SK-N-SH (cell line): Measurements from ENCODE around the gene OR6B1. TPM values are rescaled to one million over a fixed set of nuclear protein-coding genes. Genes with fewer than 3 reads are reported as not detected.

Experiments
- CTCF ChIA-PET: fragments of 300-600, 350-600 bp; formaldehyde crosslinking; extraction: SDS; loops from one replicate; lab custom pipeline; 2021; lab: Yijun Ruan, JAX
- POLR2A ChIA-PET: fragments of 350-600 bp; sonication (Branson Sonifier 250); formaldehyde crosslinking; extraction: SDS; loops from one replicate; lab custom pipeline; 2020; ENCODE audit warnings: antibody characterized with exemption, inconsistent platforms; lab: Yijun Ruan, JAX
- DNase-seq: peaks from one replicate; pipeline ENCODE4 v3.0.0; 2012
- H2AFZ ChIP-seq: fragments of 200-600 bp; sonication (generic); 2 replicates; pipeline ENCODE4 v1.8.1; 2016; ENCODE audit warnings: antibody characterized with exemption, mild to moderate bottlenecking, low read depth
- H3F3A ChIP-seq: fragments of 200-600 bp; sonication (generic); replicated peaks from 2 replicates; pipeline ENCODE3; 2016; ENCODE audit warnings: antibody characterized with exemption, mild to moderate bottlenecking; ENCODE audit not compliant: insufficient read depth
- H3K27ac ChIP-seq, 2 experiments: fragments of 200-500 bp in 1 of 2; fragments of 200-600 bp in 1 of 2; sonication (Bioruptor generic) in 1 of 2; sonication (generic), shearing (Covaris generic) in 1 of 2; 2 replicates each; pipeline versions ENCODE4 v1.5.1 to v1.6.1; 2014 to 2016; ENCODE audit warnings: low read depth in 2 of 2, inconsistent platforms in 1 of 2, low read length in 1 of 2, mild to moderate bottlenecking in 1 of 2, mixed read lengths in 1 of 2
- H3K27me3 ChIP-seq: fragments of 200-600 bp; sonication (generic), shearing (Covaris generic); 2 replicates; pipeline ENCODE4 v1.6.1; 2016; ENCODE audit warnings: mixed run types; ENCODE audit not compliant: insufficient read depth
- H3K36me3 ChIP-seq, 2 experiments: fragments of 200-500 bp in 1 of 2; fragments of 200-600 bp in 1 of 2; sonication (Bioruptor generic) in 1 of 2; sonication (generic) in 1 of 2; replicated peaks in 1 of 2; 2 replicates each; pipeline versions ENCODE3 to v1.5.1; 2014 to 2016; ENCODE audit warnings: low read length in 1 of 2, mild to moderate bottlenecking in 1 of 2; ENCODE audit not compliant: insufficient read depth in 2 of 2, control insufficient read depth in 1 of 2
- H3K4me1 ChIP-seq, 2 experiments: fragments of 200-500 bp in 1 of 2; fragments of 200-600 bp in 1 of 2; sonication (Bioruptor generic) in 1 of 2; sonication (generic), shearing (Covaris generic) in 1 of 2; 2 replicates each; pipeline versions ENCODE4 v1.5.1 to v1.6.1; 2014 to 2016; ENCODE audit warnings: low read depth in 1 of 2, low read length in 1 of 2, mixed run types in 1 of 2; ENCODE audit not compliant: insufficient read depth in 2 of 2, control insufficient read depth in 1 of 2
- H3K4me2 ChIP-seq: fragments of 200-600 bp; sonication (generic), shearing (Covaris generic); 2 replicates; pipeline ENCODE4 v1.6.1; 2017; ENCODE audit warnings: mixed run types
- H3K4me3 ChIP-seq, 2 experiments: fragments of 200-500 bp in 1 of 2; fragments of 200-600 bp in 1 of 2; sonication (Bioruptor generic) in 1 of 2; sonication (generic), shearing (Covaris generic) in 1 of 2; 2 replicates each; pipeline versions ENCODE4 v1.5.1 to v1.8.1; 2014 to 2016; ENCODE audit warnings: low read depth in 2 of 2, inconsistent platforms in 1 of 2, low read length in 1 of 2, mild to moderate bottlenecking in 1 of 2, mixed read lengths in 1 of 2, moderate library complexity in 1 of 2
- H3K79me2 ChIP-seq: fragments of 200-600 bp; sonication (generic); 2 replicates; pipeline ENCODE4 v1.8.1; 2017; ENCODE audit warnings: mild to moderate bottlenecking; ENCODE audit not compliant: insufficient read depth
- H3K9ac ChIP-seq: fragments of 200-600 bp; sonication (generic); 2 replicates; pipeline ENCODE4 v1.6.1; 2017; ENCODE audit warnings: mixed run types
- H3K9me2 ChIP-seq: fragments of 200-600 bp; sonication (generic); 2 replicates; pipeline ENCODE4 v1.6.1; 2017; ENCODE audit warnings: mixed run types
- H3K9me3 ChIP-seq: fragments of 200-600 bp; sonication (generic); 2 replicates; pipeline ENCODE4 v1.6.1; 2017; ENCODE audit warnings: mixed run types, mild to moderate bottlenecking, moderate library complexity
- H4K20me1 ChIP-seq: fragments of 200-600 bp; sonication (generic); 2 replicates; pipeline ENCODE4 v1.6.1; 2017; ENCODE audit warnings: mild to moderate bottlenecking, mixed run types; ENCODE audit not compliant: insufficient read depth
- ELF1 ChIP-seq: IDR thresholded peaks from 2 replicates; pipeline ENCODE4 v1.4.0; 2012
- EZH2phosphoT487 ChIP-seq: fragments of 200-600 bp; sonication (generic); IDR thresholded peaks from 2 replicates; pipeline ENCODE4 v1.6.1; 2017; ENCODE audit warnings: low read depth, mixed run types, mild to moderate bottlenecking, antibody characterized with exemption, moderate library complexity, borderline replicate concordance
- MEF2A ChIP-seq: IDR thresholded peaks from 2 replicates; pipeline ENCODE4 v1.4.0; 2012; ENCODE audit warnings: low read depth, borderline replicate concordance
- NFIC ChIP-seq: IDR thresholded peaks from 2 replicates; pipeline ENCODE4 v1.4.0; 2012; ENCODE audit warnings: borderline replicate concordance
- POLR2AphosphoS5 ChIP-seq: IDR thresholded peaks from 2 replicates; pipeline ENCODE4 v1.6.1; 2012; ENCODE audit warnings: low read depth, low read length
- SMC3 ChIP-seq: IDR thresholded peaks from 2 replicates; pipeline ENCODE4 v1.6.1; 2012; ENCODE audit warnings: low read depth, low read length, improper control_type of control experiment
- TEAD4 ChIP-seq: IDR thresholded peaks from 2 replicates; pipeline ENCODE4 v1.4.0; 2012; ENCODE audit warnings: mild to moderate bottlenecking, borderline replicate concordance; ENCODE audit not compliant: insufficient read depth
- USF2 ChIP-seq: fragments of 150-350 bp; IDR thresholded peaks from 2 replicates; pipeline ENCODE4 v1.6.1; 2017; ENCODE audit warnings: antibody characterized with exemption, low read length, low read depth, borderline replicate concordance
- YY1 ChIP-seq: IDR thresholded peaks from 2 replicates; pipeline ENCODE4 v1.4.0; 2012; ENCODE audit warnings: low read depth, mild to moderate bottlenecking
- WGBS: methylation state at CpG from one replicate; pipeline ENCODE4 v1.1.6; 2017; ENCODE audit warnings: low lambda C conversion rate; 5-methylcytosine and 5-hydroxymethylcytosine counted together
- polyA plus RNA-seq, 3 experiments: library from polyadenylated mRNA; depleted of rRNA; stranded (reverse); fragments of >200 nt; gene quantifications; 2 replicates each; pipeline ENCODE4 v1.2.3, GENCODE V29; 2012
- TF ChIP-seq, protein P1 (sequence below): fragments of 150-350 bp; IDR thresholded peaks from 2 replicates; pipeline ENCODE4 v1.6.1; 2016; ENCODE audit warnings: mild to moderate bottlenecking, low read depth, low read length
- TF ChIP-seq, protein P2 (sequence below): IDR thresholded peaks from 2 replicates; pipeline ENCODE4 v1.6.1; 2012; ENCODE audit warnings: mild to moderate bottlenecking, low read depth, low read length, moderate library complexity

OR6B1 gene
- polyA plus RNA-seq, 1 of the 3 experiments (the other 2 are of a cell fraction) = not detected

DNA sequence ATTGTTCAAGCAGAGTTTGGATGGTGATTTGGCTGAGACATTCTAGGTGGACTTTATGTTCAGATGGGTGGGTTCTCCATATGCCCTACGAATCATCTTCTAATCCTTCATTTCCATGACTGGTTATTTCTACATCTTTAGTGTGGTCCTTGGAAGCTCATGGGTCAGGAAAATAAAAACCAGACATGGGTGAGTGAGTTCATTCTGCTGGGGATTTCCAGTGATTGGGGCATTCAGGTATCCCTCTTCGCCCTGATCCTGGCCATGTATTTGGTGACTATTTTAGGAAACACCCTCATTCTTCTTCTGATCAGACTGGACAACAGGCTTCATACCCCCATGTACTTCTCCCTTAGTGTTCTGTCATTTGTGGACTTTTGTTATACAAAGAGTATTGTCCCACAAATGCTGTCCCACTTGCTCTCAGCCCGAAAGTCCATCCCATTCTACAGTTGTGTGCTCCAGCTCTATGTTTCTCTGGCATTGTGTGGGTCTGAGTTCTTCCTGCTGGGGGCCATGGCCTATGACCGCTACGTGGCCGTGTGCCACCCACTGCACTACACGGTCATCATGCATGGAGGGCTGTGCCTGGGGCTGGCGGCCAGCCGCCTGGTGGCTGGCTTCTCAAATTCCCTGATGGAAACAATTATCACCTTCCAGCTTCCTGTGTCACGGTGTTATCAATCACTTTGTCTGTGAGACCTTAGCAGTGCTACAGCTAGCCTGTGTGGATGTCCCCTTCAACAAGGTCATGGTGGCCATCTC, 19.2 kb upstream of the OR6B1 start:
- Histone ChIP-seq H3F3A (no peaks in the 10 kb centered on the region), H4K20me1 (no peaks in the 10 kb centered on the region), H3K4me3 (no peak overlapping the region), H3K9ac (no peak overlapping the region), H3K79me2 (no peaks in the 10 kb centered on the region), H3K27ac (no peak overlapping the region), H3K9me3 (no peaks in the 10 kb centered on the region), H3K36me3 (no peaks in the 10 kb centered on the region), H3K4me2 (no peak overlapping the region), H3K27me3 (no peaks in the 10 kb centered on the region; the same call in 1 of the 2 replicates), H2AFZ (no peak overlapping the region), H3K9me2 (no peaks in the 10 kb centered on the region), H3K4me1 (peaks cover 0 to 3% of the 10 kb centered on the region in 2 experiments; a peak in 2 of 4 replicates)
- DNase-seq = no peak
- TF ChIP-seq EZH2phosphoT487 (no peak), SMC3 (no peak), NFIC (no peak), MEF2A (no peak), YY1 (no peak), ELF1 (no peak), USF2 (no peak), POLR2AphosphoS5 (no peak)
- TF ChIP-seq, protein P1, sequence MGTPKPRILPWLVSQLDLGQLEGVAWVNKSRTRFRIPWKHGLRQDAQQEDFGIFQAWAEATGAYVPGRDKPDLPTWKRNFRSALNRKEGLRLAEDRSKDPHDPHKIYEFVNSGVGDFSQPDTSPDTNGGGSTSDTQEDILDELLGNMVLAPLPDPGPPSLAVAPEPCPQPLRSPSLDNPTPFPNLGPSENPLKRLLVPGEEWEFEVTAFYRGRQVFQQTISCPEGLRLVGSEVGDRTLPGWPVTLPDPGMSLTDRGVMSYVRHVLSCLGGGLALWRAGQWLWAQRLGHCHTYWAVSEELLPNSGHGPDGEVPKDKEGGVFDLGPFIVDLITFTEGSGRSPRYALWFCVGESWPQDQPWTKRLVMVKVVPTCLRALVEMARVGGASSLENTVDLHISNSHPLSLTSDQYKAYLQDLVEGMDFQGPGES = no peak
- TF ChIP-seq, protein P2, sequence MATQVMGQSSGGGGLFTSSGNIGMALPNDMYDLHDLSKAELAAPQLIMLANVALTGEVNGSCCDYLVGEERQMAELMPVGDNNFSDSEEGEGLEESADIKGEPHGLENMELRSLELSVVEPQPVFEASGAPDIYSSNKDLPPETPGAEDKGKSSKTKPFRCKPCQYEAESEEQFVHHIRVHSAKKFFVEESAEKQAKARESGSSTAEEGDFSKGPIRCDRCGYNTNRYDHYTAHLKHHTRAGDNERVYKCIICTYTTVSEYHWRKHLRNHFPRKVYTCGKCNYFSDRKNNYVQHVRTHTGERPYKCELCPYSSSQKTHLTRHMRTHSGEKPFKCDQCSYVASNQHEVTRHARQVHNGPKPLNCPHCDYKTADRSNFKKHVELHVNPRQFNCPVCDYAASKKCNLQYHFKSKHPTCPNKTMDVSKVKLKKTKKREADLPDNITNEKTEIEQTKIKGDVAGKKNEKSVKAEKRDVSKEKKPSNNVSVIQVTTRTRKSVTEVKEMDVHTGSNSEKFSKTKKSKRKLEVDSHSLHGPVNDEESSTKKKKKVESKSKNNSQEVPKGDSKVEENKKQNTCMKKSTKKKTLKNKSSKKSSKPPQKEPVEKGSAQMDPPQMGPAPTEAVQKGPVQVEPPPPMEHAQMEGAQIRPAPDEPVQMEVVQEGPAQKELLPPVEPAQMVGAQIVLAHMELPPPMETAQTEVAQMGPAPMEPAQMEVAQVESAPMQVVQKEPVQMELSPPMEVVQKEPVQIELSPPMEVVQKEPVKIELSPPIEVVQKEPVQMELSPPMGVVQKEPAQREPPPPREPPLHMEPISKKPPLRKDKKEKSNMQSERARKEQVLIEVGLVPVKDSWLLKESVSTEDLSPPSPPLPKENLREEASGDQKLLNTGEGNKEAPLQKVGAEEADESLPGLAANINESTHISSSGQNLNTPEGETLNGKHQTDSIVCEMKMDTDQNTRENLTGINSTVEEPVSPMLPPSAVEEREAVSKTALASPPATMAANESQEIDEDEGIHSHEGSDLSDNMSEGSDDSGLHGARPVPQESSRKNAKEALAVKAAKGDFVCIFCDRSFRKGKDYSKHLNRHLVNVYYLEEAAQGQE = no peak
- 34% methylated on average over 10 of the region's 10 CpGs for WGBS
- ChIA-PET POLR2A (no interaction called here), CTCF (no interaction called here)

DNA sequence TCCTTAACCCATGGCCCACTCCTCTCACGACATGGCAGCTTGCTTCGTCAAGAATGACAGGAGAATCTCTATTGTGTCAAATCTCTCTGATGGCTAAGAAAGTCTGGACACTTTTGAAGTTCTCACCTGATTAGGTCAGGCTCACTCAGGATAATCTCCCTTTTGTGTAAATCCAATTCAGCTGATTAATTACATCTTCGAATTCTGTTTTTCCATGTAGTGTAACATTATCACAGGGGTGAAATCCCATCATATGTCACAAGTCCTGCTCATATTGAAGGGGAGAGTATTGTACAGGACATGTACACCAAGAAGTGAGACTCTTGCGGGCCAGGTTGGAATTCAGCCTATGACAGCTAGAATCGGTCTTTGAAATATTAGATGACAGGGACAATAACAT, 16.2 kb upstream of the OR6B1 start:
- H2AFZ ChIP-seq = no peak overlapping the region
- no peaks in the 10 kb centered on the region for H3K9me2 ChIP-seq
- H3F3A ChIP-seq = no peaks in the 10 kb centered on the region
- WGBS = 41% methylated on average over 5 of the region's 5 CpGs
- H3K4me2 ChIP-seq = no peak overlapping the region
- H3K36me3 ChIP-seq = no peaks in the 10 kb centered on the region
- H3K4me3 ChIP-seq = no peak overlapping the region
- no peak for TF ChIP-seq TEAD4
- no peak for TF ChIP-seq MEF2A
- no peak for DNase-seq
- no peak overlapping the region for H3K27ac ChIP-seq
- H3K4me1 ChIP-seq = peaks cover 0 to 2% of the 10 kb centered on the region in 2 experiments; a peak in 2 of 4 replicates
- no peaks in the 10 kb centered on the region for H4K20me1 ChIP-seq
- ChIA-PET CTCF (no interaction called here), POLR2A (no interaction called here)
- H3K27me3 ChIP-seq = no peaks in the 10 kb centered on the region; the same call in 1 of the 2 replicates
- H3K9ac ChIP-seq = no peak overlapping the region
- H3K9me3 ChIP-seq = no peaks in the 10 kb centered on the region
- no peaks in the 10 kb centered on the region for H3K79me2 ChIP-seq
